Endodermal cell (in vitro differentiated cells): ENCODE results near the gene MRPL20. TPM values are rescaled to one million over a fixed set of nuclear protein-coding genes. Genes with fewer than 3 reads are reported as not detected.

Experiments used
- DNase-seq: peaks from one replicate; pipeline ENCODE4 v3.0.0-alpha.2; 2017
- H3K27ac ChIP-seq: 2 replicates; pipeline ENCODE4 v1.5.1; 2013; ENCODE audit warnings: mild to moderate bottlenecking, low read depth, low read length, moderate library complexity
- H3K27me3 ChIP-seq: 2 replicates; pipeline ENCODE4 v1.6.1; 2013; ENCODE audit warnings: mild to moderate bottlenecking, low read length, moderate library complexity; ENCODE audit not compliant: insufficient read depth, control insufficient read depth, poor library complexity, severe bottlenecking
- H3K36me3 ChIP-seq: 2 replicates; pipeline ENCODE4 v1.7.0; 2013; ENCODE audit warnings: mild to moderate bottlenecking, low read length, moderate library complexity; ENCODE audit not compliant: control insufficient read depth, insufficient read depth
- H3K4me1 ChIP-seq: one replicate; pipeline ENCODE4 v1.7.0; 2013; ENCODE audit warnings: low read length; ENCODE audit not compliant: control insufficient read depth, insufficient read depth
- H3K4me3 ChIP-seq: 2 replicates; pipeline ENCODE4 v1.5.1; 2013; ENCODE audit warnings: mild to moderate bottlenecking, low read length, moderate library complexity
- H3K9ac ChIP-seq: 2 replicates; pipeline ENCODE4 v1.6.1; 2013; ENCODE audit warnings: mild to moderate bottlenecking, low read length, moderate library complexity; ENCODE audit not compliant: poor library complexity, severe bottlenecking; ENCODE audit errors: extremely low read depth
- H3K9me3 ChIP-seq: 2 replicates; pipeline ENCODE4 v1.6.1; 2013; ENCODE audit warnings: mild to moderate bottlenecking, low read length, moderate library complexity; ENCODE audit not compliant: control insufficient read depth
- H3K27ac Mint-ChIP-seq: 2 replicates; pipeline ENCODE4 v1.8.0; 2020; ENCODE audit warnings: mixed read lengths
- H3K27me3 Mint-ChIP-seq: 2 replicates; pipeline ENCODE4 v1.8.0; 2021; ENCODE audit warnings: mild to moderate bottlenecking, mixed read lengths; ENCODE audit not compliant: insufficient read depth
- H3K36me3 Mint-ChIP-seq: 2 replicates; pipeline ENCODE4 v1.8.0; 2020; ENCODE audit warnings: low read depth, mixed read lengths
- H3K4me1 Mint-ChIP-seq: 2 replicates; pipeline ENCODE4 v1.8.0; 2020; ENCODE audit warnings: mixed read lengths
- H3K4me3 Mint-ChIP-seq: 2 replicates; pipeline ENCODE4 v1.8.0; 2020; ENCODE audit warnings: mild to moderate bottlenecking, moderate library complexity, mixed read lengths
- H3K9me3 Mint-ChIP-seq: 2 replicates; pipeline ENCODE4 v1.8.0; 2020; ENCODE audit warnings: mild to moderate bottlenecking, mixed read lengths
- WGBS, 2 experiments: methylation state at CpG; one replicate each; pipeline versions ENCODE4 v1.1.5 to v1.1.7; 2013; ENCODE audit warnings: missing lambda C conversion rate in 2 of 2, mixed read lengths in 1 of 2; ENCODE audit not compliant: insufficient coverage in 1 of 2, insufficient read length in 1 of 2; 5-methylcytosine and 5-hydroxymethylcytosine counted together
- total RNA-seq, 2 donors: library from RNA; stranded (reverse); fragmentation: NEBNext Ultra II Directional in 1 of 2; extraction: Animal tissue kit (Norgen Biotek cat#: 25700) in 1 of 2; gene quantifications; 2 replicates in 1 of 2; 3 replicates in 1 of 2; pipeline ENCODE4 v1.2.1, GENCODE V29; 2021
- TF ChIP-seq, protein P1 (sequence below): fragments of 200-600 bp; sonication (generic); conservative IDR thresholded peaks from 2 replicates; pipeline ENCODE4 v1.5.0; 2021; ENCODE audit warnings: antibody characterized with exemption, mild to moderate bottlenecking

The MRPL20 gene
- total RNA-seq, 2 donors from 2014 or later, result 109 to 129 TPM

DNA sequence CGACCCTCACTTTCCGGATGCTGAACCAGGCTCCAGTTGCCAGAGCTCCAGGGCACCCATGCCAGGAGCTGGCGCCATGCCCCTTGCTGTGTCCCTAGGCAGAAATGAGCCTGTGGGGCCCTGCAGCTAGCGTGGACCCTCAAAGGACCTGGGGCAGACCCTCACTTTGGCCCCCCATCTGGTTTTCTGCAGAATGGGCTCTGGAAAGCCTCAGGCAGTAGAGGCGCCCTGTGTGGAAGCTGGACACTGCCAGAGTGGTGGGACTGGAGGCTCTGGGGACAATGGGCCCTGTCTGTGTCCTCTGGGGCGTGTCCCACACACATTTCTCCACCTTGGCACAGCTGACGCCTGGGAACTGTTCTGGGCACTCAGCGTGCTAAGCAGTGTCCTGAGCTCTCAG is 25.8 kb downstream of the MRPL20 start:
- no peak overlapping the region for H3K27ac Mint-ChIP-seq
- H3K27me3 Mint-ChIP-seq, result no peaks in the 10 kb centered on the region
- no peaks in the 10 kb centered on the region for H3K9me3 Mint-ChIP-seq
- no peak for DNase-seq
- Histone ChIP-seq H3K27ac (no peak overlapping the region), H3K4me1 (no peaks in the 10 kb centered on the region), H3K27me3 (no peaks in the 10 kb centered on the region), H3K4me3 (no peak overlapping the region), H3K9ac (no peak overlapping the region), H3K9me3 (no peaks in the 10 kb centered on the region), H3K36me3 (peaks cover 17% of the 10 kb centered on the region)
- H3K4me3 Mint-ChIP-seq, result no peak overlapping the region
- TF ChIP-seq, protein P1, sequence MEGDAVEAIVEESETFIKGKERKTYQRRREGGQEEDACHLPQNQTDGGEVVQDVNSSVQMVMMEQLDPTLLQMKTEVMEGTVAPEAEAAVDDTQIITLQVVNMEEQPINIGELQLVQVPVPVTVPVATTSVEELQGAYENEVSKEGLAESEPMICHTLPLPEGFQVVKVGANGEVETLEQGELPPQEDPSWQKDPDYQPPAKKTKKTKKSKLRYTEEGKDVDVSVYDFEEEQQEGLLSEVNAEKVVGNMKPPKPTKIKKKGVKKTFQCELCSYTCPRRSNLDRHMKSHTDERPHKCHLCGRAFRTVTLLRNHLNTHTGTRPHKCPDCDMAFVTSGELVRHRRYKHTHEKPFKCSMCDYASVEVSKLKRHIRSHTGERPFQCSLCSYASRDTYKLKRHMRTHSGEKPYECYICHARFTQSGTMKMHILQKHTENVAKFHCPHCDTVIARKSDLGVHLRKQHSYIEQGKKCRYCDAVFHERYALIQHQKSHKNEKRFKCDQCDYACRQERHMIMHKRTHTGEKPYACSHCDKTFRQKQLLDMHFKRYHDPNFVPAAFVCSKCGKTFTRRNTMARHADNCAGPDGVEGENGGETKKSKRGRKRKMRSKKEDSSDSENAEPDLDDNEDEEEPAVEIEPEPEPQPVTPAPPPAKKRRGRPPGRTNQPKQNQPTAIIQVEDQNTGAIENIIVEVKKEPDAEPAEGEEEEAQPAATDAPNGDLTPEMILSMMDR, result no peak
- 79 to 93% methylated on average over 5 to 8 of the region's 8 CpGs for WGBS, 2 experiments
- H3K36me3 Mint-ChIP-seq, result peaks cover 26% of the 10 kb centered on the region
- H3K4me1 Mint-ChIP-seq, result no peaks in the 10 kb centered on the region

DNA sequence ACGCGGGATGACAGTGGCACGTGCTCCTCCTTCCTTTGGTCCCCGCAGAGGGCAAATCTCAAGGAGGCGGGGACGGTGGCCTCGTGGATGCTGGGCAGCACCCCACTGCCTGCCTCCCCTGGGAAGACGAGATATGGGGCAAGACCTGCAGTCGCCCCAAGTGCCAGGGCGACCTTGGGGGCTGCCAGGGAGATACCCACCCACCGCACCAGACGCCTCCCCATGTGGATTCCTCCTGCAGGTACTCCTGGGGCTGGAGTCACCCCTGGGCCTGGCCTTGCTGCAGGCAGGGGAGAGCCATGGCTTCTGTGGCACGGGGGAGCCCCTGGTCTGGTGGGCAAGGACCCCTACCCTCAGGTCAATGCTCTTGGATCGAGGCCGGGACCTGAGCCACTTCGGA is 26.2 kb downstream of the MRPL20 start:
- H3K9me3 ChIP-seq, result no peaks in the 10 kb centered on the region
- Mint-ChIP-seq H3K4me3 (no peak overlapping the region), H3K4me1 (no peaks in the 10 kb centered on the region), H3K9me3 (no peaks in the 10 kb centered on the region), H3K27ac (no peak overlapping the region), H3K36me3 (peaks cover 21% of the 10 kb centered on the region), H3K27me3 (no peaks in the 10 kb centered on the region)
- no peak for DNase-seq
- H3K4me1 ChIP-seq, result no peaks in the 10 kb centered on the region
- 96 to 98% methylated on average over 11 to 16 of the region's 16 CpGs for WGBS, 2 experiments
- H3K9ac ChIP-seq, result no peak overlapping the region
- no peaks in the 10 kb centered on the region for H3K27me3 ChIP-seq
- no peak overlapping the region for H3K4me3 ChIP-seq
- TF ChIP-seq, protein P1, result no peak
- peaks cover 13% of the 10 kb centered on the region for H3K36me3 ChIP-seq
- H3K27ac ChIP-seq, result no peak overlapping the region

DNA sequence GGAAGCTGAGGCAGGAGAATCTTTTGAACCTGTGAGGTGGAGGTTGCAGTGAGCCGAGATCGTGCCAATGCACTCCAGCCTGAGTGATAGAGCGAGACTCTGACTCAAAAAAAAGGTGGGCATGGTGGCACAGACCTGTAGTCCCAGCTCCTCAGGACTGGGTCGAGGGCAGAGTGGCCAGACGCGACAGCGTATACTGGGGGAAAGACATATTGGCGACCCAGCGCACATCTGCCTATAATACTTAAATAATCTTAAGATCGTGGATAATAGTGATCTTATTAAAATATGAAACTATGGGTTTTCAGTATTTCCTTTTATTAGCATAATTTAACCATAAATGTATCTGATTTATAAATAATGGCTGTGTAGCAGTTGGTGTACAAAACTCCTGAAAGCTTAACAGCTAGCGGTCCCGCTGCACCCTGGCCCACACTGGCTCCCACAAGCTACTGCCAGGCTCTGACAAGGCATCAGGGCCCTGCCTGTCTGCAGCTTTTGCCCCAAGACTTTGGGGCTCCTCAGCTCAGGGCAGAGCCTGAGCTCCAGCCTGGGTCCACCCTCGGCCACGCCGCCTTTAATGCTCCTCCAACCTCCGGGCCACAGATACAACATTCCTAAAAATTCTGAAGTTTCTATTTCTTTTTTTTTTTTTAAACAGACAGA is 29.4 kb downstream of the MRPL20 start:
- TF ChIP-seq, protein P1, result no peak
- H3K9ac ChIP-seq, result no peak overlapping the region
- Mint-ChIP-seq H3K27ac (no peak overlapping the region), H3K4me1 (peaks cover 4% of the 10 kb centered on the region), H3K36me3 (peaks cover 10% of the 10 kb centered on the region), H3K27me3 (no peaks in the 10 kb centered on the region), H3K4me3 (no peak overlapping the region), H3K9me3 (no peaks in the 10 kb centered on the region)
- DNase-seq, result no peak
- no peaks in the 10 kb centered on the region for H3K9me3 ChIP-seq
- 94 to 98% methylated on average over 7 to 13 of the region's 16 CpGs for whole genome bisulfite sequencing, 2 experiments
- no peak overlapping the region for H3K27ac ChIP-seq
- H3K36me3 ChIP-seq, result peaks cover 6% of the 10 kb centered on the region
- no peaks in the 10 kb centered on the region for H3K4me1 ChIP-seq
- no peak overlapping the region for H3K4me3 ChIP-seq
- no peaks in the 10 kb centered on the region for H3K27me3 ChIP-seq
